Kidney epithelial cell (primary cell): ENCODE results near the gene MYO1B. TPM values are rescaled to one million over a fixed set of nuclear protein-coding genes. Genes with fewer than 3 reads are reported as not detected.
A peak's percentile ranks its signal among the peaks of the same experiment; 100 is the strongest.

ENCODE experiments used
- DNase-seq: peaks from one replicate; pipeline ENCODE4 v3.0.0-alpha.2; 2010; ENCODE audit warnings: low read depth
- H3K27me3 ChIP-seq: 2 replicates; pipeline ENCODE4 v1.6.0; 2011; ENCODE audit warnings: low read length; ENCODE audit not compliant: control insufficient read depth, insufficient read depth
- H3K36me3 ChIP-seq: 2 replicates; pipeline ENCODE4 v1.5.1; 2011; ENCODE audit warnings: low read length; ENCODE audit not compliant: control insufficient read depth, insufficient read depth
- H3K4me3 ChIP-seq: 2 replicates; pipeline ENCODE4 v1.5.1; 2011; ENCODE audit warnings: low read depth, mild to moderate bottlenecking, control low read depth, low read length
- CTCF ChIP-seq: IDR thresholded peaks from 2 replicates; pipeline ENCODE4 v1.5.1; 2011; ENCODE audit warnings: mild to moderate bottlenecking, moderate library complexity, low read length, control low read depth, inconsistent platforms; ENCODE audit not compliant: insufficient read depth, poor library complexity, severe bottlenecking
- total RNA-seq: library from RNA; depleted of rRNA; stranded (reverse); fragments of >200 nt; gene quantifications from 2 replicates; pipeline ENCODE4 v1.2.3, GENCODE V29; 2015

Gene MYO1B
- total RNA-seq, 1 donor from 2014 or later, result 62.8 TPM

GRCh38 chr2:191228861-191229260 lies 16.3 kb upstream of the MYO1B start:
- no peak for TF ChIP-seq CTCF
- H3K27me3 ChIP-seq, result no peaks in the 10 kb centered on the region
- no peak for DNase-seq
- no peaks in the 10 kb centered on the region for H3K36me3 ChIP-seq
- no peak overlapping the region for H3K4me3 ChIP-seq

GRCh38 chr2:191230174-191230573 lies 15.0 kb upstream of the MYO1B start:
- H3K4me3 ChIP-seq, result no peak overlapping the region
- no peaks in the 10 kb centered on the region for H3K27me3 ChIP-seq
- peak; percentile 81 for DNase-seq
- TF ChIP-seq CTCF, result no peak
- H3K36me3 ChIP-seq, result no peaks in the 10 kb centered on the region

GRCh38 chr2:191231995-191232394 lies 13.2 kb upstream of the MYO1B start:
- H3K27me3 ChIP-seq, result no peaks in the 10 kb centered on the region
- H3K36me3 ChIP-seq, result no peaks in the 10 kb centered on the region
- no peak for DNase-seq
- no peak overlapping the region for H3K4me3 ChIP-seq
- TF ChIP-seq CTCF, result peak; percentile 43

- Histone ChIP-seq H3K36me3 (no peaks in the 10 kb centered on the region), H3K27me3 (no peaks in the 10 kb centered on the region), H3K4me3 (no peak overlapping the region)
- TF ChIP-seq CTCF, result no peak
- no peak for DNase-seq
These were observed 11.7 kb upstream of the MYO1B start for GRCh38 chr2:191233533-191233932.

- TF ChIP-seq CTCF, result no peak
- DNase-seq, result no peak
- Histone ChIP-seq H3K36me3 (no peaks in the 10 kb centered on the region), H3K27me3 (no peaks in the 10 kb centered on the region), H3K4me3 (no peak overlapping the region)
These were observed 10.8 kb upstream of the MYO1B start for GRCh38 chr2:191234376-191234775.

GRCh38 chr2:191240871-191241270 lies 4.3 kb upstream of the MYO1B start:
- no peak overlapping the region for H3K4me3 ChIP-seq
- TF ChIP-seq CTCF, result no peak

More at GRCh38 chr2:191240871-191241270, 4.3 kb upstream of the MYO1B start:
- DNase-seq, result no peak
- H3K36me3 ChIP-seq, result no peaks in the 10 kb centered on the region
- no peaks in the 10 kb centered on the region for H3K27me3 ChIP-seq
